Activated T-cell treated with anti-CD3 and anti-CD28 coated beads for 24 hours (primary cell): Measurements from ENCODE around the gene C1QTNF5.

Source experiments
- DNase-seq: peaks from one replicate; pipeline ENCODE4 v3.0.0-alpha.2; 2020; ENCODE audit warnings: low read depth

Gene C1QTNF5

DNA sequence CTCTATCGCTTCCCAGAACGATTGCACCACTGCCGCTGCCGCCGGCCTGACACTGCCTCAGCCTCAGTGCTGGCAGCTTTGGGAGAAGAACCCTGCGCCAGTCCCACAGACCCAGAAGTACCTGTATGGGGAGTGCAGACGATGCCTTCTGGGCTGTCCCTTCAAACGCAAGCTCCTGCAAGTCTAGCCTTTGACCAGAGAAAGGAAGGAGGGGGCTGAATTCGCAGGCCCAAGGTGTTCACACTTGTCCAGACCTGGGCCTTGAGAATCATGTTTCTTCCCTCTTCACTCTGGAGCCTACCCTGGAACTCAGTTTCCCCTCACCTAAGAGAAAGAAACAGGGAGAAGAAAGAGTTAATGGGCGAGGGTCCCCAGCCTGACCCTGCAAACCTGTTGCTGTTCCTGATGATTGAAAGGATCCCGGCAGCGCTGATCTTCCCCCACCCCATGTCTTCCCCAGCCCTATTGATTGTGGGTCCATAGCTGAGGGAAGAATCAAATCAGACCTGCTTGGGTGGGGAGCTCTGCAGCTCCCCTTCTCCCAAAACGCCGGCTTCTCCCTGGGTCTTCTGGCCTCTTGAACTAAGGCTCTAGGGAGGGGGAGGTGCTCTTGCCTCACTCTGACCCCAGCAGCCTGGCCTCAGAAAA lies 23.0 kb downstream of the C1QTNF5 start:
- DNase-seq: no peak

DNA sequence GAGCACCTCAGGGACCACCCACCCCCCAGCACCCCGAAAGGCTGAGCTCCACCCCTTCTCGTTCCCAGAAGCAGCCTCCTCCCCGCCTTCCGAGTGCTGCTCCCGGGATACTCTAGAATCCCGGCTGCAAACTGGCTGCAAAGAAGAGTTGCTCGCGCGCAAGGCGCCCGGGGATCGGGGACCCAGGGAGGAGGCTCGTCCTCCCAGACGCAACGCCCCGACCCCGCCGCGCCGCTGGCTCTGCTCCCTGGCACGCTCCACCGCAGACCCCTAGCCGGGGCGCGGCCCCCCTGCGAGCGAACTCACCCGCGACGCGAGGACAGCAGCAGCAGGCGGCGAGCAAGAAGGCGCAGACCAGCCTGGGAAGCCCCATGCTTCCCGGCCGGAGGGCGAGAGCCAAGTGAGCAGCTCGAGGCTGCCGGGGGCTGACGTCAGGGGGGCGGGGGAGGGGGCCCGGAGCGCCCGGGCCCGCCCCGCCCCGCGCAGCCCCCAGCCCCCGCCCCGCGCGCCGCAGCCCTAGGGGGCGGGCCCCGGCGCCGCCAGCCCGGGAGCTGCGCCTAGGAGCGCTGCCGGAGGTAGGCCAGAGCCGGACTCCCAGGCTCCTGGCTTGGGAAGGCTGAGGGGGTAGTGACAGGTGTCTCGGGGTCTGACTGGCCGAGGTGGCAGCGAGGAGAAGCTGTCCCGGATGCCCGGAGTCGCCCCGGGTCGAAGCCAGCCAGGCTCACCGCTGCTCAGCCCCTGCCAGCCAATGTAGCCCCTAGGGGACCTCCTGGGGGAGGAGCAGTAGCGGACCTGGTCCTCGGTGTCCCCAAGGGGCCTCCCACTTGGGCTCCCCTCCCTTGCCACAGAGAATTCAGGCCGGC lies 23.7 kb downstream of the C1QTNF5 start, which contains the start of gene MCAM:
TSS of gene MCAM (minus strand) at position 402 of the 863 bp plus-strand sequence. CDS start at position 373, 29 bp downstream.
- DNase-seq: no peak

- no peak for DNase-seq
These were observed 24.5 kb downstream of the C1QTNF5 start for GRCh38 chr11:119316016-119316728.

- no peak for DNase-seq
These were observed 25.3 kb downstream of the C1QTNF5 start for GRCh38 chr11:119315131-119316015.

- DNase-seq: no peak
These were observed 26.0 kb downstream of the C1QTNF5 start for GRCh38 chr11:119314726-119315125.

DNA sequence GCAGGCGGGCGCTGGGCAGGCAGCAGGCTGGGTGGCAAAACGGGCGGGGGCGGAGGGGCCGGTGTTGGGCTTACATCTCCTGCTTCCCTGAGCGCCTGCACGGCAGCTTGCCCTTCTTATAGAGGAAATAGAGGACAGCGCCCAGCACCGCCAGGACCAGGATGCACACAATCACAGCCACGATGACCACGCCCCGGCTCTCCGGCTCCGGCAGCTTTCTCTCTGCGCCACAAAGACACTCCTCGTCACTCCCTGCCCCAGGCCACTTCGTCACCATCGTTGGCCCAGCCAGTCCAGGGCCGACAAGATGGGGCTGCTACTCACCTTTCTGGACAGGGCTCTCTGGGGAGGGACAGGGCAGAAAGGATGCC lies 30.0 kb downstream of the C1QTNF5 start:
- no peak for DNase-seq

GRCh38 chr11:119309953-119310681 lies 30.6 kb downstream of the C1QTNF5 start:
- DNase-seq: no peak

DNA sequence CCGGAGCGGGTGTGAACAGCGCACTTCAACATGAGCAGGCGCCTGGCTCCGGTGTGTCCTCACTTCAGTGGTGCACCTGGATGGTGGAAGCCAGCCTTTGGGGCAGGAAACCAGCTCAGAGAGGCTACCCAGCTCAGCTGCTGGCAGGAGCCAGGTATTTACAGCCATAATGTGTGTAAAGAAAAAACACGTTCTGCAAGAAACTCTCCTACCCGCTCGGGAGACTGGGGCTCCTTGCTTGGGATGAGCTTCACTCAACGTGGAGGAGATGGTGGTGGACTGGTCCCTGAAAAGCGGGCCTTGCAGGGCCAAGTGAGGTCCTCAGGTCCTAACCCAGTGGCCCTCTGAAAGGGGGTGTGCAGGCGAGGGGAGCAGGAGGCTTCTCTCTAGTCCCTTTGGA lies 31.3 kb downstream of the C1QTNF5 start:
- DNase-seq: no peak

DNA sequence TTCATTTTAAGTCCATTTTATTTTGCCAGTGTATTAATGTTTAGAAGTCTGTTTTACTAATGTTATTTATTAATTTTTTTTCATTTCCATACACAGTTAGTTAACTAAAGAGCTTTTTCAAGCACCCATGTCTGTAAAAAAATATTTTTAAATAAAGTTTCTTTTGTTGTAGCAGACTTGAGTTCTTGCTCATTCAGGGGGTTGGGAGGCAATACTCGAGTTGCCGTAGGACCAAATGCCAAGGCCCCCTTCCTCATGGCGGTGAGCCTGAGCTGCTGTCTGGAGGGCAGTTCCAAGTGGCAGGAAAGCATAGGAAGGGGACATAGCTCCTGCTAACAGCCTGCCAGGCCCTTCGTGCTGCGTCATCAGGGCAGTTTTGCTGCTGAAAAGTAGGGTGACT lies 32.7 kb downstream of the C1QTNF5 start:
- DNase-seq: no peak

DNA sequence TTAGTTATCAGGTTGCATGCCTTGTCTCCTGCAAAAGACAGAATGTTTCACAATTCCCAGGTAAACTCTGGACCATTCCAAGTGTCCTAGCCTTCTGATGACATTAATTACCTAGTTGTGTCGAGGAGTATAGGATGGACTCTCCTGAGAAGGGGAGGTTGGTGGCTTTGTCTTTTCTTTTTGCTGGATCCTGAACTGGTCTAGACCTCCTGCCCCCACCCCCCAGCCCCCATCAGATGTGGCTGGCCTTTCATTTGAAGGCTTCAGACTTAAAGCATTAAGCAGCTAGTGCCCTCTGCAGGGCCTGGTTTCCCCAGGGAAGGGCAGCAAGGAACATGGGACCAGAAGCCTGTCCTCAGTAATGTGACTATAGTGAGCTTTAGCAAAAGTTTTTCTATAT lies 33.5 kb downstream of the C1QTNF5 start:
- no peak for DNase-seq

DNA sequence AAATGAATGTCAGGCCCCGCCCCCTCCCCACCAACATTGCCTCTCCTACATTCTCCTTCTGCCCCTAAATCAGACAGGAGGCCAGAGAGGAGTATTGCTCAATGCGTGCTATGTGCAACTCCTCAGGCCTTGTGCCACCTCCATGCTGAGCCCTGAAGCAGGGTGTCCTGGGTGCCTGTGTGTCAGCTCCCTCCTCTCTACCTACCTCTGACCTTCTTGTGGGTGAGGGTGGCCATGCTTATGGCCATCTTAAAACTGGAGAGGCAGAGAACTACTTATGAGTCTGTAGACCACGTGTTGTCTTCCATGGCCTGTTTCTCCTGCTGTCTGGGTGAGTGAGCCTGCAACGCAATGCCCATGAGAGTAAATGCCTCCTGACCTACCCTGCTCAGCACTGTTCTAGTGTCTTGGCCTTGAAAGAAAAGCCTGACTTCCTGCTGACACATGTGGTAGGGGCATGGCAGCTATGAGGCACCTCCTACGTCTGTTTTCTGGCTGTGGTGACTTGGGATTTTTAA lies 34.3 kb downstream of the C1QTNF5 start:
- DNase-seq: no peak

DNA sequence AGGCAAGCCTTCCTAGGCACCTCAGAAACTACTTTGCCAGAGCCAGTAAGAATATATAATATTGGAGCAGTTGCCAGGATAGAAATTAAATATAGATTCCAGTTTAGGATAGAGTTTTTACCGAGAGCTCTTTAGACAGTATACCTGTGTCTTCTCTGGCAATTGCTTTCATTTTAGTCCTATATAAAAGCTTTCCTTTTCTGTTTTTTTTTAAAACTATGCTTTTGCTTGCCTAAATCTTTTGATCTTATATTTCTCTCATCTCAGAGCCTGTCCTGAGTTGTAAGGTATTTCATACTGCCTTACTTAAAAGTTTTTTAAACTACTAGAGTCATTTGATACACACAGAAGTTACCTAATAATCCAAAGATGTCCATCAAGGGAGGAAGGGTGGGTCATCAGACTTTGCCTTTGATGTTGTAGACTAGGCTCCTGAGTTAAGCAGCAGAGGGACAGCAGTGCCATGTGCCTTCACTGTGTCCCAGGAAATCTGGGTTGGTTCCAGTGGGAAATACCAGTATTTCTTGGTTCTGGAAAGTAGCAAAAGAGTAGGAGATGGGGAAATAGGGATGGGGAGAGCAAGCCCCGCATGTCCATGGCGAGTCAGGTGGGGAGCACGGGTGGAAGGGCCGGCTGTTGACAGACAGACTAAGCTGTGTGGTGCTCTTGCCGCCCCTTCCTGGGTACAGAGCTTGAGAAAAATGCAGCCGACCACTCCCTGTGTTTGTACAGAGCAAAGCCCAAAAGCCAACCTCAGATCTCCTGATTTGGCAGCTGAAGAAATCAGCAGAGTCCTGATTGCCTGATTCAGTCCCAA lies 34.9 kb downstream of the C1QTNF5 start:
- no peak for DNase-seq

- no peak for DNase-seq
These were observed 37.4 kb downstream of the C1QTNF5 start for GRCh38 chr11:119303227-119303718.

DNA sequence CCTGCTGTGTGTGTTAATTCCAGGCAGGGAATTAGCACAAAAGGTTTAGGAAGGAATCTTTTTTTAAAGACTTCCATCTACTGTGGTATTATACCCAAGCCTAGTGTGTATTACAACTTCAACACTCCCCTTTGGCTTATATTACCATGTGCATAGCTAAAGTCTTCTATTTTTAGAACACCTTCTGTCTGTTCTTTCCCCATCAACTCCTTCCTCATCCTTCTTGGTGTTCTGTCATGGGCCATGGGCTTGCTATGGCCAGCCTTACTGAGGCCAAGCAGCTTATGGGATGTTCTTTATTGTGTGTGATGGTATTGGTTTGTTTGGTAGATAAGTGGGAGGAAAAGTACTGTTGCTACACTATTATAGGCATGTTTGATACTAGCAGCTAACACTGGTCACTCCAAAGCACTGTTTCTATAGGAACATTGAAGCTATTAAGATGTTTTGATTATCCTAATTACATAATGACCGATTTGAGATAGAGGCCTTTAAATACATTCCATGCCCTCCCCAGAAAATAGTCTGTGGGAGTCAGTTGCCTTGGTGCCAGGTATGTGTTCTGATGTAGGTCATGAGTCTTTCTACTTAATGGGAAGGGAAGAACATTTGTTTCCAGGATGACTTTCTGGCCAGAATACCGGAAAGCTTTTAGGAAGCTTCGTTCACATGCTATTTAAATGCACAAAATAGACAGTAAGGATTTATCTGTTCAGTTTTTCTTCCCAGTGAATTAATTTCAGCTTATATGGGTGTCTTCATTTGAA lies 40.3 kb downstream of the C1QTNF5 start:
- DNase-seq: no peak

- DNase-seq: no peak
These were observed 41.3 kb downstream of the C1QTNF5 start for GRCh38 chr11:119299416-119299815.

DNA sequence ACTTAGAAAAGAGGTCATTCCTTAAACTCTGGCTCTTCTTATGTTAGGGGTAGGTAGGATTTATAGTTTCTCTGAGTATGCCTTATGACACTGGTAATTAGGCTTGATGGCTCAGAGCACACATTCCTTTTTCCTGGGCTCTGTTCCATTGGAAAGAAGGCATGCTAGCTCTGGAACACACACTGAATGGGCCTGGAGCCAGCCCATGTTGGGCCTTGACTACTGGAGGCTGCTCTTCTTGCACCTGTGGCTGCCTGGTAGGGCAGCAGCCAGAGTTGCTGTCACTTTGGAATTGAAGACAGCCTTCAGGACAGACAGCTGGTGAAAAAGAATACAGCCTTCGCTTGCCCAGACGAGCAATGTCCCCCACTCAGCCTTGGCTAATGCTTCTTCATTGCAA lies 42.0 kb downstream of the C1QTNF5 start:
- DNase-seq: no peak

DNA sequence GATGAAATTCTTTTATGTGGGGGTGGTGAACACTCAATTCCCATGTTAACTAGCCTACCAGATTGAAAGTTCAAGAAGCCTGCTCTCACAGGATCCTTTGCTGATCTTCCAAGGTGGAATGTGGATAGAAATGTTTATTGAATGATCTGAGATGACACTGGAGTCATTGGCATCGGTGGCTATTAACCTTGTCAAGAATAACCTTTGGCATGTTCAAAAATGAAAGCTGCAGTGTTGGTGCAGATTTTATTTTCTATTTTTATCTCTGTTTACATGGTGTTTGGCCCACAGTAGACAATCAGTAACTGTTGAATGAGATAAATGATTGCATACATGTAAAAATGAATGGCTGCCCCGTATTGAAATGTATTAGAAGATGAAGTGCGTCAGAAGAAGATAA lies 42.7 kb downstream of the C1QTNF5 start:
- DNase-seq: no peak

- DNase-seq: no peak
These were observed 45.5 kb downstream of the C1QTNF5 start for GRCh38 chr11:119295178-119295577.

GRCh38 chr11:119293461-119293860 lies 47.2 kb downstream of the C1QTNF5 start:
- no peak for DNase-seq
